ENCODE results near the gene SCP2. TPM values are rescaled to one million over a fixed set of nuclear protein-coding genes. Genes with fewer than 3 reads are reported as not detected.
"Not testable (repeated sequence)": the region's sequence is repeated elsewhere in the genome, so short reads cannot be mapped to it uniquely, and the experiment has no call there.

Gene SCP2
- total RNA-seq, 4 donors from 2014 or later, result 92.4 to 125 (median 120) TPM

- ATAC-seq, result no peak
- Histone ChIP-seq H3K27me3 (no peaks in the 10 kb centered on the region), H3K4me1 (no peaks in the 10 kb centered on the region), H3K4me3 (no peak overlapping the region), H3K36me3 (peaks cover 0 to 92% of the 10 kb centered on the region in 2 donors), H3K27ac (no peak overlapping the region), H3K9me3 (no peaks in the 10 kb centered on the region)
- TF ChIP-seq CTCF (IDR thresholded peaks at IDR 0.05) (no peak), POLR2AphosphoS5 (IDR thresholded peaks at IDR 0.05) (no peak), POLR2A (IDR thresholded peaks at IDR 0.05) (no peak), EP300 (IDR thresholded peaks at IDR 0.05) (no peak)
- 61 to 82% methylated on average over 2 of the region's 2 CpGs for WGBS, 2 donors (ENCODE audit: low coverage in 1 of 2)
These were observed 51.0 kb downstream of the SCP2 start for GRCh38 chr1:52978045-52978444.

GRCh38 chr1:52992733-52993132, 65.7 kb downstream of the SCP2 start:
- not testable (repeated sequence) for H3K9me3 ChIP-seq, H3K4me3 ChIP-seq, ATAC-seq, H3K27me3 ChIP-seq, H3K27ac ChIP-seq, H3K4me1 ChIP-seq
- H3K36me3 ChIP-seq, result peaks cover 0 to 61% of the 10 kb centered on the region in 2 donors

- Histone ChIP-seq H3K4me1 (no peaks in the 10 kb centered on the region), H3K27ac (no peak overlapping the region), H3K36me3 (peaks cover 0 to 42% of the 10 kb centered on the region in 2 donors), H3K27me3 (no peaks in the 10 kb centered on the region), H3K9me3 (no peaks in the 10 kb centered on the region), H3K4me3 (no peak overlapping the region)
- TF ChIP-seq CTCF (IDR thresholded peaks at IDR 0.05) (no peak), POLR2A (IDR thresholded peaks at IDR 0.05) (no peak), POLR2AphosphoS5 (IDR thresholded peaks at IDR 0.05) (no peak), EP300 (IDR thresholded peaks at IDR 0.05) (no peak)
- 83 to 95% methylated on average over 5 to 6 of the region's 6 CpGs for WGBS, 2 donors (ENCODE audit: low coverage in 1 of 2)
- no peak for ATAC-seq
These were observed 67.6 kb downstream of the SCP2 start for GRCh38 chr1:52994656-52995055.

- TF ChIP-seq POLR2AphosphoS5 (IDR thresholded peaks at IDR 0.05) (no peak), EP300 (IDR thresholded peaks at IDR 0.05) (no peak), POLR2A (IDR thresholded peaks at IDR 0.05) (no peak), CTCF (IDR thresholded peaks at IDR 0.05) (no peak)
- H3K4me3 ChIP-seq, result no peak overlapping the region
- H3K27ac ChIP-seq, result no peak overlapping the region
- no peaks in the 10 kb centered on the region for H3K27me3 ChIP-seq
- peaks cover 0 to 34% of the 10 kb centered on the region in 2 donors for H3K36me3 ChIP-seq
- no peaks in the 10 kb centered on the region for H3K4me1 ChIP-seq
- H3K9me3 ChIP-seq, result no peaks in the 10 kb centered on the region
- ATAC-seq, result no peak
These were observed 69.6 kb downstream of the SCP2 start for GRCh38 chr1:52996653-52997052.

GRCh38 chr1:53001128-53001527, 74.1 kb downstream of the SCP2 start:
- no peak overlapping the region for H3K27ac ChIP-seq
- no peak overlapping the region for H3K4me3 ChIP-seq
- no peaks in the 10 kb centered on the region for H3K27me3 ChIP-seq
- TF ChIP-seq POLR2AphosphoS5 (IDR thresholded peaks at IDR 0.05) (no peak), CTCF (IDR thresholded peaks at IDR 0.05) (no peak), POLR2A (IDR thresholded peaks at IDR 0.05) (no peak), EP300 (IDR thresholded peaks at IDR 0.05) (no peak)
- no peaks in the 10 kb centered on the region for H3K4me1 ChIP-seq
- H3K36me3 ChIP-seq, result peaks cover 0 to 29% of the 10 kb centered on the region in 2 donors
- ATAC-seq, result no peak
- no peaks in the 10 kb centered on the region for H3K9me3 ChIP-seq

GRCh38 chr1:53006612-53007011, 79.5 kb downstream of the SCP2 start:
- H3K9me3 ChIP-seq, H3K4me3 ChIP-seq, H3K4me1 ChIP-seq, ATAC-seq, H3K27me3 ChIP-seq, H3K27ac ChIP-seq: not testable (repeated sequence)
- H3K36me3 ChIP-seq, result peaks cover 0 to 28% of the 10 kb centered on the region in 2 donors
- WGBS, 2 donors (ENCODE audit: low coverage in 1 of 2), result 71 to 100% methylated on average over 1 of the region's 2 CpGs

GRCh38 chr1:53010247-53010646, 83.2 kb downstream of the SCP2 start:
- WGBS, 2 donors (ENCODE audit: low coverage in 1 of 2), result 67 to 100% methylated on average over 2 to 3 of the region's 4 CpGs
- not testable (repeated sequence) for H3K27ac ChIP-seq, H3K4me1 ChIP-seq, ATAC-seq, H3K9me3 ChIP-seq, H3K4me3 ChIP-seq, H3K27me3 ChIP-seq, H3K36me3 ChIP-seq
